SK-N-SH (cell line): Measurements from ENCODE around the gene AKIP1. TPM values are rescaled to one million over a fixed set of nuclear protein-coding genes. Genes with fewer than 3 reads are reported as not detected.

ENCODE experiments used
- CTCF ChIA-PET: fragments of 300-600, 350-600 bp; formaldehyde crosslinking; extraction: SDS; loops from one replicate; lab custom pipeline; 2021; lab: Yijun Ruan, JAX
- POLR2A ChIA-PET: fragments of 350-600 bp; sonication (Branson Sonifier 250); formaldehyde crosslinking; extraction: SDS; loops from one replicate; lab custom pipeline; 2020; ENCODE audit warnings: antibody characterized with exemption, inconsistent platforms; lab: Yijun Ruan, JAX
- DNase-seq: peaks from one replicate; pipeline ENCODE4 v3.0.0; 2012
- H2AFZ ChIP-seq: fragments of 200-600 bp; sonication (generic); 2 replicates; pipeline ENCODE4 v1.8.1; 2016; ENCODE audit warnings: antibody characterized with exemption, mild to moderate bottlenecking, low read depth
- H3F3A ChIP-seq: fragments of 200-600 bp; sonication (generic); replicated peaks from 2 replicates; pipeline ENCODE3; 2016; ENCODE audit warnings: antibody characterized with exemption, mild to moderate bottlenecking; ENCODE audit not compliant: insufficient read depth
- H3K27ac ChIP-seq, 2 experiments: fragments of 200-500 bp in 1 of 2; fragments of 200-600 bp in 1 of 2; sonication (Bioruptor generic) in 1 of 2; sonication (generic), shearing (Covaris generic) in 1 of 2; 2 replicates each; pipeline versions ENCODE4 v1.5.1 to v1.6.1; 2014 to 2016; ENCODE audit warnings: low read depth in 2 of 2, inconsistent platforms in 1 of 2, low read length in 1 of 2, mild to moderate bottlenecking in 1 of 2, mixed read lengths in 1 of 2
- H3K27me3 ChIP-seq: fragments of 200-600 bp; sonication (generic), shearing (Covaris generic); 2 replicates; pipeline ENCODE4 v1.6.1; 2016; ENCODE audit warnings: mixed run types; ENCODE audit not compliant: insufficient read depth
- H3K36me3 ChIP-seq, 2 experiments: fragments of 200-500 bp in 1 of 2; fragments of 200-600 bp in 1 of 2; sonication (Bioruptor generic) in 1 of 2; sonication (generic) in 1 of 2; replicated peaks in 1 of 2; 2 replicates each; pipeline versions ENCODE3 to v1.5.1; 2014 to 2016; ENCODE audit warnings: low read length in 1 of 2, mild to moderate bottlenecking in 1 of 2; ENCODE audit not compliant: insufficient read depth in 2 of 2, control insufficient read depth in 1 of 2
- H3K4me1 ChIP-seq, 2 experiments: fragments of 200-500 bp in 1 of 2; fragments of 200-600 bp in 1 of 2; sonication (Bioruptor generic) in 1 of 2; sonication (generic), shearing (Covaris generic) in 1 of 2; 2 replicates each; pipeline versions ENCODE4 v1.5.1 to v1.6.1; 2014 to 2016; ENCODE audit warnings: low read depth in 1 of 2, low read length in 1 of 2, mixed run types in 1 of 2; ENCODE audit not compliant: insufficient read depth in 2 of 2, control insufficient read depth in 1 of 2
- H3K4me2 ChIP-seq: fragments of 200-600 bp; sonication (generic), shearing (Covaris generic); 2 replicates; pipeline ENCODE4 v1.6.1; 2017; ENCODE audit warnings: mixed run types
- H3K4me3 ChIP-seq, 2 experiments: fragments of 200-500 bp in 1 of 2; fragments of 200-600 bp in 1 of 2; sonication (Bioruptor generic) in 1 of 2; sonication (generic), shearing (Covaris generic) in 1 of 2; 2 replicates each; pipeline versions ENCODE4 v1.5.1 to v1.8.1; 2014 to 2016; ENCODE audit warnings: low read depth in 2 of 2, inconsistent platforms in 1 of 2, low read length in 1 of 2, mild to moderate bottlenecking in 1 of 2, mixed read lengths in 1 of 2, moderate library complexity in 1 of 2
- H3K79me2 ChIP-seq: fragments of 200-600 bp; sonication (generic); 2 replicates; pipeline ENCODE4 v1.8.1; 2017; ENCODE audit warnings: mild to moderate bottlenecking; ENCODE audit not compliant: insufficient read depth
- H3K9ac ChIP-seq: fragments of 200-600 bp; sonication (generic); 2 replicates; pipeline ENCODE4 v1.6.1; 2017; ENCODE audit warnings: mixed run types
- H3K9me2 ChIP-seq: fragments of 200-600 bp; sonication (generic); 2 replicates; pipeline ENCODE4 v1.6.1; 2017; ENCODE audit warnings: mixed run types
- H3K9me3 ChIP-seq: fragments of 200-600 bp; sonication (generic); 2 replicates; pipeline ENCODE4 v1.6.1; 2017; ENCODE audit warnings: mixed run types, mild to moderate bottlenecking, moderate library complexity
- H4K20me1 ChIP-seq: fragments of 200-600 bp; sonication (generic); 2 replicates; pipeline ENCODE4 v1.6.1; 2017; ENCODE audit warnings: mild to moderate bottlenecking, mixed run types; ENCODE audit not compliant: insufficient read depth
- CHD2 ChIP-seq: fragments of 150-350 bp; IDR thresholded peaks from 2 replicates; pipeline ENCODE4 v1.6.1; 2018; ENCODE audit warnings: low read length; ENCODE audit not compliant: partially characterized antibody
- EP300 ChIP-seq, 2 experiments: IDR thresholded peaks; 2 replicates each; pipeline versions ENCODE4 v1.4.0 to v1.6.1; 2012; ENCODE audit warnings: borderline replicate concordance in 1 of 2, low read depth in 1 of 2, low read length in 1 of 2
- FOSL2 ChIP-seq: IDR thresholded peaks from 2 replicates; pipeline ENCODE4 v1.4.0; 2012; ENCODE audit warnings: low read depth, mild to moderate bottlenecking, moderate library complexity, borderline replicate concordance
- FOXM1 ChIP-seq: IDR thresholded peaks from 2 replicates; pipeline ENCODE4 v1.4.0; 2012; ENCODE audit warnings: low read depth, mild to moderate bottlenecking
- GATA2 ChIP-seq: sonication (generic); formaldehyde crosslinking; IDR thresholded peaks from 2 replicates; pipeline ENCODE4 v1.5.0; 2020; ENCODE audit warnings: mild to moderate bottlenecking, missing genetic modification reagents
- MEF2A ChIP-seq: IDR thresholded peaks from 2 replicates; pipeline ENCODE4 v1.4.0; 2012; ENCODE audit warnings: low read depth, borderline replicate concordance
- MXI1 ChIP-seq: IDR thresholded peaks from 2 replicates; pipeline ENCODE4 v1.6.1; 2012; ENCODE audit warnings: mild to moderate bottlenecking, low read depth, low read length, improper control_type of control experiment
- NFIC ChIP-seq: IDR thresholded peaks from 2 replicates; pipeline ENCODE4 v1.4.0; 2012; ENCODE audit warnings: borderline replicate concordance
- NRF1 ChIP-seq: IDR thresholded peaks from 2 replicates; pipeline ENCODE4 v1.6.1; 2012; ENCODE audit warnings: low read depth, mild to moderate bottlenecking, low read length
- RAD21 ChIP-seq: IDR thresholded peaks from 2 replicates; pipeline ENCODE4 v1.6.1; 2012; ENCODE audit warnings: mild to moderate bottlenecking, low read length
- RCOR1 ChIP-seq: fragments of 150-350 bp; IDR thresholded peaks from 2 replicates; pipeline ENCODE4 v1.6.1; 2017; ENCODE audit warnings: antibody characterized with exemption, low read length
- RFX5 ChIP-seq: IDR thresholded peaks from 2 replicates; pipeline ENCODE4 v1.6.1; 2012; ENCODE audit warnings: mild to moderate bottlenecking, improper control_type of control experiment, low read length
- RXRA ChIP-seq: IDR thresholded peaks from 2 replicates; pipeline ENCODE4 v1.4.0; 2012; ENCODE audit warnings: low read depth, mild to moderate bottlenecking, borderline replicate concordance
- SIN3A ChIP-seq: IDR thresholded peaks from 2 replicates; pipeline ENCODE4 v1.6.1; 2012; ENCODE audit warnings: low read depth, mild to moderate bottlenecking, low read length, moderate library complexity, borderline replicate concordance
- SMC3 ChIP-seq: IDR thresholded peaks from 2 replicates; pipeline ENCODE4 v1.6.1; 2012; ENCODE audit warnings: low read depth, low read length, improper control_type of control experiment
- TCF12 ChIP-seq: IDR thresholded peaks from 2 replicates; pipeline ENCODE4 v1.4.0; 2012
- TEAD4 ChIP-seq: IDR thresholded peaks from 2 replicates; pipeline ENCODE4 v1.4.0; 2012; ENCODE audit warnings: mild to moderate bottlenecking, borderline replicate concordance; ENCODE audit not compliant: insufficient read depth
- YY1 ChIP-seq: IDR thresholded peaks from 2 replicates; pipeline ENCODE4 v1.4.0; 2012; ENCODE audit warnings: low read depth, mild to moderate bottlenecking
- WGBS: methylation state at CpG from one replicate; pipeline ENCODE4 v1.1.6; 2017; ENCODE audit warnings: low lambda C conversion rate; 5-methylcytosine and 5-hydroxymethylcytosine counted together
- polyA plus RNA-seq, 3 experiments: library from polyadenylated mRNA; depleted of rRNA; stranded (reverse); fragments of >200 nt; gene quantifications; 2 replicates each; pipeline ENCODE4 v1.2.3, GENCODE V29; 2012
- TF ChIP-seq, protein P1 (sequence below): IDR thresholded peaks from 2 replicates; pipeline ENCODE4 v1.4.0; 2012; ENCODE audit warnings: low read depth
- TF ChIP-seq, protein P2 (sequence below): fragments of 200-600 bp; sonication (generic); IDR thresholded peaks from 2 replicates; pipeline ENCODE4 v1.6.1; 2017; ENCODE audit warnings: antibody characterized with exemption, mild to moderate bottlenecking, moderate library complexity
- TF ChIP-seq, protein P3 (sequence below): fragments of 150-350 bp; IDR thresholded peaks from 2 replicates; pipeline ENCODE4 v1.6.1; 2016; ENCODE audit warnings: mild to moderate bottlenecking, low read depth, low read length

AKIP1 gene
- polyA plus RNA-seq, 1 of the 3 experiments (the other 2 are of a cell fraction): 47.9 TPM

DNA sequence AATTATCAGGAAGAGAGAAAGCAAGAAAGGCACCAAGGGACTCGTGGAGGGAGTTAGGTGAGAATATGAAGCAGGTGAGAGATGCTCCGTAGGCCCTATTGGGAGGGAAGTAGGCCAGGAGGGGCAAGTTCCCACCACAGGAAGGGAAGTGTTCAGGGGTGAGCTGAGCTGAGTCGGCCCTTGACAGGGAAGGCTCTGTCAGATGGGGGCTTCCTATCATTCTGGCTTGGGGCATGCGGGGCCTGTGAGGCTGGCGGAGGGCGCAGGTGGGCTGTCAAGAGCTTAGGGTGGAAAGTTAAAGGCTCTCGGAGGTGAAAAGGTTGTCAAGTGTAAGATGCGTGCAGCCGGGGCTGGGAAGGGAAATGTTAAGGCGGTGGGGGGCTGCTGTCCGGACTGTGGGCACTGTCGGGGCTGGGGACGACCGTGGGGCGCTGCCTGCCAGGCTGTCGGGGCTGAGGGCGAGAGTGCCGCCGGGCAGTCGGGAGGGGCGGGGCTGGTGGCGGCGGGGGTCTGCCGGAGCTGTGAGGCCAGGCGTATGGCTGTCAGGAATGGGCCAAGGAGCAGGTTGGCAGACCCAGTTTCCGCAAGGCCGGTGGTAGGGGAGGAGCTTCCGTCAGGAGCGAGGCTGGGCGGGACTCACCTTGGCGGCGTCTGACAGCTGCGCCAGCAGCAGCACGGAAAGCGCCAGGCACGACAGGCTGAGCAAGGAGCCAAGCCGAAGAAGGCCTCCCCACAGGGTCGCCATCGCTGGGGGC lies 52.8 kb downstream of the AKIP1 start:
- TF ChIP-seq RCOR1 (no peak), EP300 (IDR thresholded peaks at IDR 0.05; ENCODE audit: borderline replicate concordance in 1 of 2, low read depth in 1 of 2, low read length in 1 of 2) (no peak), MXI1 (peak; percentile 36; the same call in 1 of the 2 replicates)
- TF ChIP-seq, protein P1, sequence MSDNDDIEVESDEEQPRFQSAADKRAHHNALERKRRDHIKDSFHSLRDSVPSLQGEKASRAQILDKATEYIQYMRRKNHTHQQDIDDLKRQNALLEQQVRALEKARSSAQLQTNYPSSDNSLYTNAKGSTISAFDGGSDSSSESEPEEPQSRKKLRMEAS: 0 out of 2 replicates have a peak, but pooled peaks have one; percentile 8
- H3K4me3 ChIP-seq: peak overlapping the region; percentile 68 to 93
- WGBS: 5% methylated on average over 13 of the region's 39 CpGs
- peak; percentile 85 for DNase-seq
- ChIA-PET POLR2A (interaction anchor here (0.7 to 2.0 kb wide), 4 partner anchors 17 to 497 kb away, joined by 3 to 6 read pairs (median 4); partner anchors contain the start of gene ZNF143), CTCF (interaction anchor here (0.9 to 3.0 kb wide), 6 partner anchors 15 to 64 kb away, joined by 3 to 21 read pairs (median 4); partner anchors contain the start of gene AKIP1)
- peaks cover 55% of the 10 kb centered on the region for H3K79me2 ChIP-seq
- peak overlapping the region; percentile 72 to 83 for H3K27ac ChIP-seq
- peak overlapping the region; percentile 82 for H3K9ac ChIP-seq
- peak overlapping the region; percentile 96 for H3K4me2 ChIP-seq
- peaks cover 1 to 3% of the 10 kb centered on the region in 2 experiments for H3K36me3 ChIP-seq
- H3K4me1 ChIP-seq: peaks cover 10 to 13% of the 10 kb centered on the region in 2 experiments; a peak in 3 of 4 replicates
- no peaks in the 10 kb centered on the region for H3K27me3 ChIP-seq
- no peaks in the 10 kb centered on the region for H4K20me1 ChIP-seq
- H3K9me3 ChIP-seq: no peaks in the 10 kb centered on the region
- H2AFZ ChIP-seq: peak overlapping the region; percentile 43
- H3K9me2 ChIP-seq: no peaks in the 10 kb centered on the region
- H3F3A ChIP-seq: peaks cover 5% of the 10 kb centered on the region

DNA sequence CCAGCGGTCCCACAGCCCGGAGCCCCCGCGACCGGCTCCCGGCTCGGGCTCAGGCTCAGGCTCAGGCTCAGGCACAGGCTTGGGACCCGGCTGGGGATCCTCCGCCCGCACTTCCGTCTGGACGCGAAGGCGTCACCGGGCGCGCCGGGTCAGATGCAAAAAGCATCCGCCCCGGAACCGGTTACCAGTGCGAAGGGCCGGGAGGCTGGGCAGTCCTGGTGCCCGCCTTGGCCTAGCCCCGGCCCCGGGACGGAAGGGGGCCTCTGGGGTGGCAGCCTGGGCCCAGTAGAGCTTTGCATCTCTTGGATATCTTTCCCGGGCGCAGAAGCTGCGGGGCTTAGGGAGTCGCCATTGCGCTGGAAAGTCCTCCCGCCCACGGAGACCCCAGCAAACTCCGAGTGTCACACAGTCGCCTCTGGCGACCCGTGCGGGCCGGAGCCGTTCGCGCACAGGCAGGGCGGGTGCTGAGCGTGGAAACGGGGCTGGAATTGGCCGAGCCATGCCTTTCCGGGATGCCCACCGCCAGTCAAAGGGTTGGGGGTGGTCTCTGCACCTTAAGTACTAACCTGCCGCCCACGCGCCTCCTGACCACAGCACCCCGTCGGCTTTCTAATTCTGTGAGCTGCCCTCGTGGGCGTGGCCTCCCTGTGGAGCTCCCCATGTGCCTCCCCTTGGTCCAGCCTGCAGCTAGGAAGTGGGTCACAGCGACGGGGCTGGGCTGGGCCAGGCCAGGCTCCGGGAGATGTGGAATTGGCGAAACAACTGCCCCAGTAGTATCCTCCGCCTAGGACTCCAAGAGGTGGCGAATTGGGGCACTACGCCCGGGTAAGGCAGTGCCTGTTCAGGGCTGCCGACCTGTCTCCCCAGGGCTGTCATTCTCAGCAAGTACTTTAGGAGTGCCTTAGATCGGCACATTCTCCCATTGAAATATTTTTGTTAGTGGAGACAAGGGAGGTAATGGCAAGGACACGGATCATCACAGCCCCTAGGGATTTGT lies 53.6 kb downstream of the AKIP1 start, which contains the start of gene TMEM9B:
Gene TMEM9B (minus strand): TSS at position 119 of the 997 bp plus-strand sequence. CDS start 129 bp downstream, outside the sequence.
- Histone ChIP-seq H3F3A (peaks cover 5% of the 10 kb centered on the region), H3K9me3 (no peaks in the 10 kb centered on the region), H3K4me3 (peak within 1 kb of the TSS; percentile 68 to 93), H3K4me2 (peak within 1 kb of the TSS; percentile 96), H4K20me1 (no peaks in the 10 kb centered on the region), H3K27ac (peak within 1 kb of the TSS; percentile 83 to 96), H3K9me2 (no peaks in the 10 kb centered on the region), H3K79me2 (peaks cover 47% of the 10 kb centered on the region), H2AFZ (peak within 1 kb of the TSS; percentile 43), H3K9ac (peak within 1 kb of the TSS; percentile 82), H3K4me1 (peaks cover 3 to 13% of the 10 kb centered on the region in 2 experiments; a peak in 2 of 4 replicates), H3K27me3 (no peaks in the 10 kb centered on the region), H3K36me3 (peaks cover 3 to 5% of the 10 kb centered on the region in 2 experiments)
- WGBS: under 1% methylated on average over 28 of the region's 67 CpGs
- CTCF ChIA-PET: interaction anchor here (0.7 to 3.0 kb wide), 5 partner anchors 24 to 63 kb away, joined by 3 to 21 read pairs (median 4); partner anchors contain the start of gene AKIP1
- DNase-seq: peak; percentile 95
- POLR2A ChIA-PET: interaction anchor here (0.6 to 2.0 kb wide), 8 partner anchors 11 to 496 kb away, joined by 3 to 6 read pairs (median 3); partner anchors contain the start of genes RPL27A, TRIM66 and ZNF143
- TF ChIP-seq FOXM1 (no peak), RCOR1 (no peak), CHD2 (peak; percentile 72), RXRA (peak; percentile 20; the same call in 1 of the 2 replicates), NFIC (no peak), MXI1 (peak; percentile 88), MEF2A (no peak), FOSL2 (peak; percentile 1; the same call in 1 of the 2 replicates), NRF1 (no peak), SIN3A (peak; percentile 90), RAD21 (peak; percentile 17; the same call in 1 of the 2 replicates), GATA2 (no peak), TEAD4 (0 out of 2 replicates have a peak, but pooled peaks have one; percentile 17), SMC3 (0 out of 2 replicates have a peak, but pooled peaks have one; percentile 5), TCF12 (no peak; the same call in 1 of the 2 replicates), RFX5 (no peak), YY1 (no peak)
- TF ChIP-seq, protein P2, sequence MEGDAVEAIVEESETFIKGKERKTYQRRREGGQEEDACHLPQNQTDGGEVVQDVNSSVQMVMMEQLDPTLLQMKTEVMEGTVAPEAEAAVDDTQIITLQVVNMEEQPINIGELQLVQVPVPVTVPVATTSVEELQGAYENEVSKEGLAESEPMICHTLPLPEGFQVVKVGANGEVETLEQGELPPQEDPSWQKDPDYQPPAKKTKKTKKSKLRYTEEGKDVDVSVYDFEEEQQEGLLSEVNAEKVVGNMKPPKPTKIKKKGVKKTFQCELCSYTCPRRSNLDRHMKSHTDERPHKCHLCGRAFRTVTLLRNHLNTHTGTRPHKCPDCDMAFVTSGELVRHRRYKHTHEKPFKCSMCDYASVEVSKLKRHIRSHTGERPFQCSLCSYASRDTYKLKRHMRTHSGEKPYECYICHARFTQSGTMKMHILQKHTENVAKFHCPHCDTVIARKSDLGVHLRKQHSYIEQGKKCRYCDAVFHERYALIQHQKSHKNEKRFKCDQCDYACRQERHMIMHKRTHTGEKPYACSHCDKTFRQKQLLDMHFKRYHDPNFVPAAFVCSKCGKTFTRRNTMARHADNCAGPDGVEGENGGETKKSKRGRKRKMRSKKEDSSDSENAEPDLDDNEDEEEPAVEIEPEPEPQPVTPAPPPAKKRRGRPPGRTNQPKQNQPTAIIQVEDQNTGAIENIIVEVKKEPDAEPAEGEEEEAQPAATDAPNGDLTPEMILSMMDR: no peak
- TF ChIP-seq, protein P3, sequence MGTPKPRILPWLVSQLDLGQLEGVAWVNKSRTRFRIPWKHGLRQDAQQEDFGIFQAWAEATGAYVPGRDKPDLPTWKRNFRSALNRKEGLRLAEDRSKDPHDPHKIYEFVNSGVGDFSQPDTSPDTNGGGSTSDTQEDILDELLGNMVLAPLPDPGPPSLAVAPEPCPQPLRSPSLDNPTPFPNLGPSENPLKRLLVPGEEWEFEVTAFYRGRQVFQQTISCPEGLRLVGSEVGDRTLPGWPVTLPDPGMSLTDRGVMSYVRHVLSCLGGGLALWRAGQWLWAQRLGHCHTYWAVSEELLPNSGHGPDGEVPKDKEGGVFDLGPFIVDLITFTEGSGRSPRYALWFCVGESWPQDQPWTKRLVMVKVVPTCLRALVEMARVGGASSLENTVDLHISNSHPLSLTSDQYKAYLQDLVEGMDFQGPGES: no peak
